Astrocyte (in vitro differentiated cells and primary cell): Measurements from ENCODE around the gene PRR16. TPM values are rescaled to one million over a fixed set of nuclear protein-coding genes. Genes with fewer than 3 reads are reported as not detected.

Experiments used
- DNase-seq: peaks from one replicate; pipeline ENCODE4 v3.0.0-alpha.2; 2010; ENCODE audit warnings: low read depth
- FAIRE-seq: peaks from 2 replicates; lab custom pipeline; 2011; peaks lifted over from hg19 to GRCh38; lab: Jason Lieb, UNC
- H2AFZ ChIP-seq: 2 replicates; pipeline ENCODE4 v1.6.0; 2012; ENCODE audit warnings: low read depth, low read length, inconsistent platforms
- H3K27ac ChIP-seq: 2 replicates; pipeline ENCODE4 v1.5.1; 2011; ENCODE audit warnings: low read depth, low read length, inconsistent platforms
- H3K27me3 ChIP-seq: 2 replicates; pipeline ENCODE4 v1.6.0; 2011; ENCODE audit warnings: low read length, inconsistent platforms; ENCODE audit not compliant: insufficient read depth
- H3K36me3 ChIP-seq: 2 replicates; pipeline ENCODE4 v1.5.1; 2011; ENCODE audit warnings: low read length, inconsistent platforms; ENCODE audit not compliant: insufficient read depth
- H3K4me1 ChIP-seq: 2 replicates; pipeline ENCODE4 v1.5.1; 2011; ENCODE audit warnings: low read length, inconsistent platforms; ENCODE audit not compliant: insufficient read depth
- H3K4me2 ChIP-seq: 2 replicates; pipeline ENCODE4 v1.6.0; 2012; ENCODE audit warnings: low read length, inconsistent platforms
- H3K4me3 ChIP-seq: 2 replicates; pipeline ENCODE4 v1.5.1; 2011; ENCODE audit warnings: low read depth, mild to moderate bottlenecking, low read length, inconsistent platforms; ENCODE audit not compliant: insufficient read depth
- H3K79me2 ChIP-seq: 2 replicates; pipeline ENCODE4 v1.6.0; 2012; ENCODE audit warnings: mild to moderate bottlenecking, low read length, inconsistent platforms; ENCODE audit not compliant: insufficient read depth
- H3K9ac ChIP-seq: 2 replicates; pipeline ENCODE4 v1.6.0; 2012; ENCODE audit warnings: mild to moderate bottlenecking, low read length, inconsistent platforms
- H3K9me3 ChIP-seq: 2 replicates; pipeline ENCODE4 v1.5.1; 2012; ENCODE audit warnings: low read depth, mild to moderate bottlenecking, low read length, inconsistent platforms; ENCODE audit not compliant: insufficient read depth
- H4K20me1 ChIP-seq: 2 replicates; pipeline ENCODE4 v1.6.0; 2012; ENCODE audit warnings: low read length, inconsistent platforms; ENCODE audit not compliant: insufficient read depth
- H3K27ac Mint-ChIP-seq: one replicate; pipeline ENCODE4 v1.8.0; 2021; ENCODE audit warnings: mild to moderate bottlenecking, mixed read lengths; ENCODE audit not compliant: unreplicated experiment
- H3K27me3 Mint-ChIP-seq: one replicate; pipeline ENCODE4 v1.8.0; 2021; ENCODE audit warnings: low read depth, mixed read lengths; ENCODE audit not compliant: unreplicated experiment
- H3K36me3 Mint-ChIP-seq: one replicate; pipeline ENCODE4 v1.8.0; 2021; ENCODE audit warnings: low read depth, mixed read lengths; ENCODE audit not compliant: unreplicated experiment
- H3K4me1 Mint-ChIP-seq: one replicate; pipeline ENCODE4 v1.8.0; 2021; ENCODE audit warnings: low read depth, mixed read lengths; ENCODE audit not compliant: unreplicated experiment
- H3K4me3 Mint-ChIP-seq: one replicate; pipeline ENCODE4 v1.8.0; 2021; ENCODE audit warnings: mild to moderate bottlenecking, moderate library complexity, mixed read lengths; ENCODE audit not compliant: unreplicated experiment
- H3K9me3 Mint-ChIP-seq: one replicate; pipeline ENCODE4 v1.8.0; 2021; ENCODE audit warnings: mild to moderate bottlenecking, mixed read lengths; ENCODE audit not compliant: unreplicated experiment
- EZH2 ChIP-seq: IDR thresholded peaks from 2 replicates; pipeline ENCODE4 v1.6.1; 2012; ENCODE audit warnings: mild to moderate bottlenecking, low read length, inconsistent platforms; ENCODE audit not compliant: insufficient read depth
- total RNA-seq: library from RNA; stranded (reverse); gene quantifications from 2 replicates; pipeline ENCODE4 v1.2.1, GENCODE V29; 2021
- TF ChIP-seq, protein P1 (sequence below): IDR thresholded peaks from 2 replicates; pipeline ENCODE4 v1.5.1; 2011; ENCODE audit warnings: low read depth, mild to moderate bottlenecking, inconsistent platforms, low read length, moderate library complexity; ENCODE audit not compliant: insufficient read depth

Gene PRR16
- total RNA-seq, 1 donor from 2014 or later: 9.1 TPM

DNA sequence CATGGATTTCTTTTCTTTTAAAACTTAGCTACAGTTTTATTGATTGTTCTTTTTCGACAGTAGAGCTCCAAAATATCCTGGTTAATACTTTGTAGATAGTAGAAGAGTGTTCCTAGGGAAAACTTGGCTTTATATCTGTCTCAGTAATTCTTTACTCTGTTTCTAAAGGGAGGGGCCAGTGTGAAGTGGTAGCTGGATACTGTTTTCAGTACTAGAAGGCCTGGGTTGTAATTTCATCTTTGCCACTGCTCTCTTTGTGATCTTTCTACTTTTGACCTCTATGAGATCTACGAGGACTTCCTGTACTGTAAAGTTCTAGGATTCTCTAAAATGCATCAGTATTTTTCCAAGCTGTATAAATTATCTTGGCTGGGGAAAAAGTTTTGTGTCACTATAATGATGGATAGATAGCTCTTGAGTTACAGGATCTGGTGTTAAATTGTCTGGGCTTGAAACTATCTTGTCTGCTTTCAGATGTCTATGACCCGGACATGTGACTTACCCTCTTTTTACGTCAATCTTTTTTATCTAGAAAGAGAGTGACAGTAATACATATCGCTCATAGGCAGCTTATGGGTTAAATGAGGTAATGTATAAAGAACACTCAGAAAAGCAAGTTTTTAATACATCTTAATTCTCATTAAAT lies 53.6 kb downstream of the PRR16 start:
- peak overlapping the region; percentile 43 for H3K4me2 ChIP-seq
- no peak overlapping the region for H2AFZ ChIP-seq
- no peaks in the 10 kb centered on the region for H3K9me3 ChIP-seq
- no peak for FAIRE-seq
- no peaks in the 10 kb centered on the region for H3K36me3 ChIP-seq
- Mint-ChIP-seq H3K27me3 (no peaks in the 10 kb centered on the region), H3K9me3 (peaks cover 2% of the 10 kb centered on the region), H3K4me3 (peak overlapping the region; percentile 1), H3K27ac (no peak overlapping the region), H3K4me1 (peaks cover 13% of the 10 kb centered on the region), H3K36me3 (no peaks in the 10 kb centered on the region)
- peak overlapping the region; percentile 38 for H3K9ac ChIP-seq
- peaks cover 20% of the 10 kb centered on the region for H3K4me1 ChIP-seq
- no peak for DNase-seq
- H3K79me2 ChIP-seq: peaks cover 28% of the 10 kb centered on the region
- H3K4me3 ChIP-seq: no peak overlapping the region
- no peaks in the 10 kb centered on the region for H4K20me1 ChIP-seq
- H3K27me3 ChIP-seq: no peaks in the 10 kb centered on the region
- H3K27ac ChIP-seq: peak overlapping the region; percentile 49
- TF ChIP-seq EZH2: no peak
- TF ChIP-seq, protein P1, sequence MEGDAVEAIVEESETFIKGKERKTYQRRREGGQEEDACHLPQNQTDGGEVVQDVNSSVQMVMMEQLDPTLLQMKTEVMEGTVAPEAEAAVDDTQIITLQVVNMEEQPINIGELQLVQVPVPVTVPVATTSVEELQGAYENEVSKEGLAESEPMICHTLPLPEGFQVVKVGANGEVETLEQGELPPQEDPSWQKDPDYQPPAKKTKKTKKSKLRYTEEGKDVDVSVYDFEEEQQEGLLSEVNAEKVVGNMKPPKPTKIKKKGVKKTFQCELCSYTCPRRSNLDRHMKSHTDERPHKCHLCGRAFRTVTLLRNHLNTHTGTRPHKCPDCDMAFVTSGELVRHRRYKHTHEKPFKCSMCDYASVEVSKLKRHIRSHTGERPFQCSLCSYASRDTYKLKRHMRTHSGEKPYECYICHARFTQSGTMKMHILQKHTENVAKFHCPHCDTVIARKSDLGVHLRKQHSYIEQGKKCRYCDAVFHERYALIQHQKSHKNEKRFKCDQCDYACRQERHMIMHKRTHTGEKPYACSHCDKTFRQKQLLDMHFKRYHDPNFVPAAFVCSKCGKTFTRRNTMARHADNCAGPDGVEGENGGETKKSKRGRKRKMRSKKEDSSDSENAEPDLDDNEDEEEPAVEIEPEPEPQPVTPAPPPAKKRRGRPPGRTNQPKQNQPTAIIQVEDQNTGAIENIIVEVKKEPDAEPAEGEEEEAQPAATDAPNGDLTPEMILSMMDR: no peak

DNA sequence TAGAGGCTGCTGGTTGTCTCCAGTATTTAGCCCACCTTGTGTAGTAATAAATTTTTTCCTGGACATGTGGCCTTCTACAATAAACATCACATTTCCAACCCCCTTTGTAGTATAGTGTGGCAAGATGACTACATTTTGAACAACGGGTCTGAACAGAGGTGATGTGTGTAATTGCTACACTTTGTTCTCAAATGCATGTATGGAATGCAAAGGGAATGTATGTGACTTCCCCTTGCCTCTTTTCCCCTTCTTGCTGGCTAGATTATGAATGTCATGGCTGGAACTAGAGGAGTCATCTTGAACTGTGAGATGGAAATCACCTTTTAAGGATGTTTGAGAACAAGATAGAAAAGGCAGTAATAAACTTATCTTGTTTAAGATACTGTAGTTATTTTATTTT lies 54.5 kb downstream of the PRR16 start:
- H3K4me3 ChIP-seq: no peak overlapping the region
- H3K4me2 ChIP-seq: no peak overlapping the region
- H3K9me3 ChIP-seq: no peaks in the 10 kb centered on the region
- H3K79me2 ChIP-seq: peaks cover 22% of the 10 kb centered on the region
- Mint-ChIP-seq H3K4me1 (peaks cover 13% of the 10 kb centered on the region), H3K9me3 (peaks cover 2% of the 10 kb centered on the region), H3K27me3 (no peaks in the 10 kb centered on the region), H3K36me3 (no peaks in the 10 kb centered on the region), H3K27ac (peak overlapping the region; percentile 78), H3K4me3 (no peak overlapping the region)
- no peak overlapping the region for H2AFZ ChIP-seq
- TF ChIP-seq EZH2: no peak
- TF ChIP-seq, protein P1: no peak
- H3K27me3 ChIP-seq: no peaks in the 10 kb centered on the region
- no peaks in the 10 kb centered on the region for H4K20me1 ChIP-seq
- DNase-seq: no peak
- FAIRE-seq: no peak
- H3K36me3 ChIP-seq: no peaks in the 10 kb centered on the region
- H3K4me1 ChIP-seq: peaks cover 20% of the 10 kb centered on the region
- no peak overlapping the region for H3K9ac ChIP-seq
- H3K27ac ChIP-seq: no peak overlapping the region

DNA sequence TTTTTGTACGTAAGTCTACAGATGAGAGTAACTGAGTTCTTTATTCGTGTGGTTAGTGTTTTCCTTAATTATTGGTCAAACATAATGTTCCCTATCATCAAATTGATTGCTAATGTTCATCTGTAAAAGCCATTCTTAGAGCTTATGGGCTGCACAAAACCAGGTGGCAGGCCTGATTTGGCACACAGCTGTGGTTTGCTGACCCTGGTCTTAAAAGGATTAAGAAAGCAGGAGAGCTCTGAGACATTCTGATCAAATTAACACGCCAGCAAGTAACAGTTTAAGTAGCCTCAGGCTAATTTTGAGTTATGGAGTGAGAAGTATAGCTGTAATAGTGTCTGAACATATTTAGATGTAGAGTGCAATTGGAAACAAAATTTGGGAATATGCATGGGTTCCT lies 63.2 kb downstream of the PRR16 start:
- Histone ChIP-seq H4K20me1 (no peaks in the 10 kb centered on the region), H3K36me3 (no peaks in the 10 kb centered on the region), H3K4me1 (no peaks in the 10 kb centered on the region), H2AFZ (no peak overlapping the region), H3K9me3 (no peaks in the 10 kb centered on the region), H3K4me3 (no peak overlapping the region), H3K27me3 (no peaks in the 10 kb centered on the region), H3K4me2 (no peak overlapping the region), H3K27ac (no peak overlapping the region), H3K79me2 (peaks cover 4% of the 10 kb centered on the region), H3K9ac (no peak overlapping the region)
- no peaks in the 10 kb centered on the region for H3K36me3 Mint-ChIP-seq
- FAIRE-seq (no peak), DNase-seq (no peak)
- no peaks in the 10 kb centered on the region for H3K27me3 Mint-ChIP-seq
- peaks cover 6% of the 10 kb centered on the region for H3K4me1 Mint-ChIP-seq
- H3K27ac Mint-ChIP-seq: no peak overlapping the region
- peaks cover 1% of the 10 kb centered on the region for H3K9me3 Mint-ChIP-seq
- TF ChIP-seq EZH2: no peak
- TF ChIP-seq, protein P1: no peak
- no peak overlapping the region for H3K4me3 Mint-ChIP-seq
